Stimulated activated CD8-positive, alpha-beta memory T cell treated with anti-CD3 and anti-CD28 coated beads, Interleukin-12 subunit alpha, Interleukin-12 subunit beta, amount 100 ng/mL, for 4 hours (primary cell): ENCODE results near the gene METTL24.
"Not testable (repeated sequence)": the region's sequence is repeated elsewhere in the genome, so short reads cannot be mapped to it uniquely, and the experiment has no call there.

Source experiments
- DNase-seq: peaks from one replicate; pipeline ENCODE4 v3.0.0-alpha.2; 2020; ENCODE audit warnings: low read depth

The METTL24 gene

GRCh38 chr6:110265273-110265672, 92.9 kb downstream of the METTL24 start:
- no peak for DNase-seq

GRCh38 chr6:110256366-110256765, 101.8 kb downstream of the METTL24 start:
- no peak for DNase-seq

GRCh38 chr6:110255211-110255750, 102.9 kb downstream of the METTL24 start:
- no peak for DNase-seq

- no peak for DNase-seq
Observed at GRCh38 chr6:110250838-110251237, 107.3 kb downstream of the METTL24 start.

GRCh38 chr6:110250058-110250457, 108.1 kb downstream of the METTL24 start:
- no peak for DNase-seq

- no peak for DNase-seq
Observed at GRCh38 chr6:110246900-110247546, 111.1 kb downstream of the METTL24 start.

GRCh38 chr6:110246378-110246777, 111.8 kb downstream of the METTL24 start:
- DNase-seq, result no peak

- not testable (repeated sequence) for DNase-seq
Observed at GRCh38 chr6:110244621-110245020, 113.5 kb downstream of the METTL24 start.

- DNase-seq, result no peak
Observed at GRCh38 chr6:110239526-110240274, 118.4 kb downstream of the METTL24 start.

- not testable (repeated sequence) for DNase-seq
Observed at GRCh38 chr6:110236007-110236406, 122.1 kb downstream of the METTL24 start.

GRCh38 chr6:110233770-110234374, 124.3 kb downstream of the METTL24 start:
- DNase-seq, result no peak

- no peak for DNase-seq
Observed at GRCh38 chr6:110232450-110232849, 125.7 kb downstream of the METTL24 start.

- no peak for DNase-seq
Observed at GRCh38 chr6:110226261-110226660, 131.9 kb downstream of the METTL24 start.

GRCh38 chr6:110221738-110222137, 136.4 kb downstream of the METTL24 start:
- DNase-seq, result no peak

- no peak for DNase-seq
Observed at GRCh38 chr6:110217266-110217665, 140.9 kb downstream of the METTL24 start.

- DNase-seq, result no peak
Observed at GRCh38 chr6:110216140-110216539, 142.0 kb downstream of the METTL24 start.

- DNase-seq, result no peak
Observed at GRCh38 chr6:110214338-110214737, 143.8 kb downstream of the METTL24 start.

GRCh38 chr6:110211753-110212152, 146.4 kb downstream of the METTL24 start:
- no peak for DNase-seq

- DNase-seq, result no peak
Observed at GRCh38 chr6:110207652-110208051, 150.5 kb downstream of the METTL24 start.

GRCh38 chr6:110201151-110201884, 156.8 kb downstream of the METTL24 start:
- DNase-seq, result no peak

- no peak for DNase-seq
Observed at GRCh38 chr6:110198561-110198960, 159.6 kb downstream of the METTL24 start.

- no peak for DNase-seq
Observed at GRCh38 chr6:110196874-110197273, 161.3 kb downstream of the METTL24 start.
